GM18873 (cell line): ENCODE results near the gene ABLIM1.
A peak's percentile ranks its signal among the peaks of the same experiment; 100 is the strongest.

Experiments
- ATAC-seq: cut with Tn5 transposase; IDR thresholded peaks from one replicate; pipeline ENCODE4 v1.9.1; 2021; ENCODE audit warnings: mild to moderate bottlenecking, moderate library complexity, moderate number of reproducible peaks; ENCODE audit not compliant: unreplicated experiment, low FRiP score

Gene ABLIM1

GRCh38 chr10:114500643-114501042, 157.4 kb downstream of the ABLIM1 start:
- ATAC-seq: no peak

- peak; percentile 23 for ATAC-seq
These were observed 158.4 kb downstream of the ABLIM1 start for GRCh38 chr10:114499630-114500190.

- ATAC-seq: peak; percentile 10
These were observed 159.0 kb downstream of the ABLIM1 start for GRCh38 chr10:114499116-114499515.

- ATAC-seq: peak; percentile 59
These were observed 159.5 kb downstream of the ABLIM1 start for GRCh38 chr10:114498413-114499111.

GRCh38 chr10:114495303-114495702, 162.8 kb downstream of the ABLIM1 start:
- no peak for ATAC-seq

- no peak for ATAC-seq
These were observed 165.6 kb downstream of the ABLIM1 start for GRCh38 chr10:114492351-114493037.

- ATAC-seq: no peak
These were observed 166.1 kb downstream of the ABLIM1 start for GRCh38 chr10:114491933-114492332.

GRCh38 chr10:114491419-114491818, 166.7 kb downstream of the ABLIM1 start:
- no peak for ATAC-seq

GRCh38 chr10:114489521-114490310, 168.4 kb downstream of the ABLIM1 start:
- ATAC-seq: no peak

GRCh38 chr10:114487815-114488536, 170.1 kb downstream of the ABLIM1 start:
- ATAC-seq: no peak

- ATAC-seq: no peak
These were observed 170.9 kb downstream of the ABLIM1 start for GRCh38 chr10:114486938-114487814.

- ATAC-seq: no peak
These were observed 172.2 kb downstream of the ABLIM1 start for GRCh38 chr10:114485696-114486400.

GRCh38 chr10:114483575-114483974, 174.5 kb downstream of the ABLIM1 start:
- no peak for ATAC-seq

- no peak for ATAC-seq
These were observed 175.4 kb downstream of the ABLIM1 start for GRCh38 chr10:114482480-114483304.

- no peak for ATAC-seq
These were observed 177.0 kb downstream of the ABLIM1 start for GRCh38 chr10:114481055-114481454.

GRCh38 chr10:114479836-114480235, 178.2 kb downstream of the ABLIM1 start:
- no peak for ATAC-seq

GRCh38 chr10:114479307-114479706, 178.8 kb downstream of the ABLIM1 start:
- ATAC-seq: no peak

GRCh38 chr10:114478281-114478680, 179.8 kb downstream of the ABLIM1 start:
- no peak for ATAC-seq
